Measurements from ENCODE around the gene ABCC3. TPM values are rescaled to one million over a fixed set of nuclear protein-coding genes. Genes with fewer than 3 reads are reported as not detected.

Gene ABCC3
- total and polyA plus RNA-seq, 9 of the 15 experiments (the other 6 are each of a cell fraction or from before 2014, with no cell fraction given), result 0.03 to 1.6 (median 0.42) TPM; not detected in 5

DNA sequence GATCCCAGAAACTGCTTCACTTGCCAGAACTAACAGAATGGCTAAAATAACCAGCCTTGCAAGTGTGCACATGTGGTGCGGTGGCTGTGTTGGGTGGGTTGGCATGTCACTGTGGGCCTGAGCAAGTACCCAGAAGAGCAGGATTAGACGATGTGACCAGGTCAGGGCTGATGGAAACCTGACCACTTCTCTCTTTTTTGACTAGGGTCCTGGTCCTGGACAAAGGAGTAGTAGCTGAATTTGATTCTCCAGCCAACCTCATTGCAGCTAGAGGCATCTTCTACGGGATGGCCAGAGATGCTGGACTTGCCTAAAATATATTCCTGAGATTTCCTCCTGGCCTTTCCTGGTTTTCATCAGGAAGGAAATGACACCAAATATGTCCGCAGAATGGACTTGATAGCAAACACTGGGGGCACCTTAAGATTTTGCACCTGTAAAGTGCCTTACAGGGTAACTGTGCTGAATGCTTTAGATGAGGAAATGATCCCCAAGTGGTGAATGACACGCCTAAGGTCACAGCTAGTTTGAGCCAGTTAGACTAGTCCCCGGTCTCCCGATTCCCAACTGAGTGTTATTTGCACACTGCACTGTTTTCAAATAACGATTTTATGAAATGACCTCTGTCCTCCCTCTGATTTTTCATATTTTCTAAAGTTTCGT is 56.3 kb downstream of the ABCC3 start:
- peaks cover 0 to 10% of the 10 kb centered on the region in 2 experiments; a peak in 2 of 5 replicates for H3K4me1 ChIP-seq (replicated peaks in 1 of 2; ENCODE audit: control insufficient read depth in 2 of 2, insufficient read depth in 2 of 2, low read length in 2 of 2)
- H3K4me2 ChIP-seq (ENCODE audit: insufficient read depth, low read length), result no peak overlapping the region
- no peak overlapping the region for H3K9ac ChIP-seq (ENCODE audit: insufficient read depth in 1 of 2, low read depth in 2 of 2, low read length in 2 of 2)
- POLR2A ChIA-PET, result interaction anchor here (0.7 to 1.2 kb wide), 2 partner anchors 13 to 77 kb away, joined by 3 read pairs; no protein-coding TSS in a partner anchor
- DNase-seq (ENCODE audit: extremely low read depth in 1 of 4, low spot score in 3 of 4) (no peak), ATAC-seq (no peak), FAIRE-seq (no peak)
- no peak overlapping the region for H3K4me3 ChIP-seq
- CTCF ChIA-PET (ENCODE audit: low intra/inter-chr PET ratio), result interaction anchor here (0.6 kb wide), 1 partner anchor 13 kb away, joined by 3 read pairs; no protein-coding TSS in a partner anchor
- H2AFZ ChIP-seq (ENCODE audit: low read depth, low read length), result no peak overlapping the region
- in situ Hi-C loops (cut with MboI), result no loop called here
- no peaks in the 10 kb centered on the region for H3K9me1 ChIP-seq (ENCODE audit: control insufficient read depth, insufficient read depth, low read length)
- no peak overlapping the region for H3K27ac ChIP-seq (ENCODE audit: extremely low read depth, low read depth, low read length)
- no peaks in the 10 kb centered on the region for H3K27me3 ChIP-seq (ENCODE audit: control insufficient read depth in 2 of 2, insufficient read depth in 2 of 2, low read length in 2 of 2)
- H3K9me3 ChIP-seq (replicated peaks; ENCODE audit: control insufficient read depth, insufficient read depth, low read depth, low read length), result no peaks in the 10 kb centered on the region
- TF ChIP-seq, protein P1, sequence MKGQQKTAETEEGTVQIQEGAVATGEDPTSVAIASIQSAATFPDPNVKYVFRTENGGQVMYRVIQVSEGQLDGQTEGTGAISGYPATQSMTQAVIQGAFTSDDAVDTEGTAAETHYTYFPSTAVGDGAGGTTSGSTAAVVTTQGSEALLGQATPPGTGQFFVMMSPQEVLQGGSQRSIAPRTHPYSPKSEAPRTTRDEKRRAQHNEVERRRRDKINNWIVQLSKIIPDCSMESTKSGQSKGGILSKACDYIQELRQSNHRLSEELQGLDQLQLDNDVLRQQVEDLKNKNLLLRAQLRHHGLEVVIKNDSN (CRISPR knock-in tag; IDR thresholded peaks at IDR 0.05), result no peak
- TF ChIP-seq POLR3G (IDR thresholded peaks at IDR 0.05; ENCODE audit: extremely low read depth, insufficient read length, insufficient replicate concordance) (no peak), NR1H2 (CRISPR knock-in tag; IDR thresholded peaks at IDR 0.05) (no peak), ZNF408 (CRISPR knock-in tag; IDR thresholded peaks at IDR 0.05; ENCODE audit: low read depth) (no peak), MAFG (tag; conservative IDR thresholded peaks at IDR 0.05) (no peak), ELF1 (tag; IDR thresholded peaks at IDR 0.05) (no peak), ZKSCAN3 (CRISPR knock-in tag; IDR thresholded peaks at IDR 0.05) (no peak), BACH1 (tag; IDR thresholded peaks at IDR 0.05) (no peak)
- TF ChIP-seq, protein P2, sequence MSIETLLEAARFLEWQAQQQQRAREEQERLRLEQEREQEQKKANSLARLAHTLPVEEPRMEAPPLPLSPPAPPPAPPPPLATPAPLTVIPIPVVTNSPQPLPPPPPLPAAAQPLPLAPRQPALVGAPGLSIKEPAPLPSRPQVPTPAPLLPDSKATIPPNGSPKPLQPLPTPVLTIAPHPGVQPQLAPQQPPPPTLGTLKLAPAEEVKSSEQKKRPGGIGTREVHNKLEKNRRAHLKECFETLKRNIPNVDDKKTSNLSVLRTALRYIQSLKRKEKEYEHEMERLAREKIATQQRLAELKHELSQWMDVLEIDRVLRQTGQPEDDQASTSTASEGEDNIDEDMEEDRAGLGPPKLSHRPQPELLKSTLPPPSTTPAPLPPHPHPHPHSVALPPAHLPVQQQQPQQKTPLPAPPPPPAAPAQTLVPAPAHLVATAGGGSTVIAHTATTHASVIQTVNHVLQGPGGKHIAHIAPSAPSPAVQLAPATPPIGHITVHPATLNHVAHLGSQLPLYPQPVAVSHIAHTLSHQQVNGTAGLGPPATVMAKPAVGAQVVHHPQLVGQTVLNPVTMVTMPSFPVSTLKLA (conservative IDR thresholded peaks at IDR 0.05), result no peak
- 50% methylated on average over 9 of the region's 9 CpGs for WGBS (ENCODE audit: insufficient coverage, low coverage, missing lambda C conversion rate)
- no TSS peak for BruUV-seq (replicated peaks)
- H3K36me3 ChIP-seq (ENCODE audit: control insufficient read depth, insufficient read depth, low read length), result peaks cover 37% of the 10 kb centered on the region
- intact Hi-C loops (cut with micrococcal nuclease), result no loop called here
- H3K79me2 ChIP-seq (ENCODE audit: control insufficient read depth, insufficient read depth, low read length), result no peaks in the 10 kb centered on the region
- no peaks in the 10 kb centered on the region for H4K20me1 ChIP-seq (replicated peaks; ENCODE audit: control insufficient read depth, insufficient read depth, low read length)
